UCSD-AML1 (cell line): ENCODE data around the gene COL9A1.

Experiments
- DNase-seq: peaks from one replicate; lab custom pipeline; 2025; ENCODE audit not compliant: unreplicated experiment; lab: John Stamatoyannopoulos, UW

The COL9A1 gene

GRCh38 chr6:70289299-70289698, 13.6 kb downstream of the COL9A1 start:
- no peak for DNase-seq

- no peak for DNase-seq
Observed at GRCh38 chr6:70286905-70287304, 16.0 kb downstream of the COL9A1 start.

GRCh38 chr6:70285201-70285600, 17.7 kb downstream of the COL9A1 start:
- no peak for DNase-seq

GRCh38 chr6:70282919-70283461, 19.9 kb downstream of the COL9A1 start:
- no peak for DNase-seq

GRCh38 chr6:70282312-70282918, 20.5 kb downstream of the COL9A1 start:
- DNase-seq = no peak

GRCh38 chr6:70281923-70282311, 21.0 kb downstream of the COL9A1 start:
- DNase-seq = no peak

- no peak for DNase-seq
Observed at GRCh38 chr6:70280400-70280853, 22.5 kb downstream of the COL9A1 start.

- no peak for DNase-seq
Observed at GRCh38 chr6:70277470-70277869, 25.4 kb downstream of the COL9A1 start.

GRCh38 chr6:70274338-70274737, 28.5 kb downstream of the COL9A1 start:
- no peak for DNase-seq

GRCh38 chr6:70272071-70272470, 30.8 kb downstream of the COL9A1 start:
- DNase-seq = no peak

- DNase-seq = no peak
Observed at GRCh38 chr6:70270287-70271005, 32.4 kb downstream of the COL9A1 start.

GRCh38 chr6:70266142-70266541, 36.7 kb downstream of the COL9A1 start:
- DNase-seq = no peak

- no peak for DNase-seq
Observed at GRCh38 chr6:70264306-70264705, 38.6 kb downstream of the COL9A1 start.

- no peak for DNase-seq
Observed at GRCh38 chr6:70258483-70258882, 44.4 kb downstream of the COL9A1 start.

- no peak for DNase-seq
Observed at GRCh38 chr6:70257768-70258273, 45.1 kb downstream of the COL9A1 start.

GRCh38 chr6:70254784-70255183, 48.1 kb downstream of the COL9A1 start:
- no peak for DNase-seq

- no peak for DNase-seq
Observed at GRCh38 chr6:70253923-70254322, 49.0 kb downstream of the COL9A1 start.

- DNase-seq = no peak
Observed at GRCh38 chr6:70252604-70253003, 50.3 kb downstream of the COL9A1 start.

- DNase-seq = no peak
Observed at GRCh38 chr6:70246118-70246517, 56.8 kb downstream of the COL9A1 start.

GRCh38 chr6:70241991-70242420, 60.9 kb downstream of the COL9A1 start:
- no peak for DNase-seq

- no peak for DNase-seq
Observed at GRCh38 chr6:70241031-70241430, 61.9 kb downstream of the COL9A1 start.

GRCh38 chr6:70236343-70236742, 66.5 kb downstream of the COL9A1 start:
- DNase-seq = no peak
